GM19238 (cell line): ENCODE results near the gene NOTCH2.
"Not testable (repeated sequence)": the region's sequence is repeated elsewhere in the genome, so short reads cannot be mapped to it uniquely, and the experiment has no call there.

ENCODE experiments used
- DNase-seq: peaks from one replicate; pipeline ENCODE4 v3.0.0; 2011; ENCODE audit warnings: low spot score; ENCODE audit not compliant: insufficient read length

Gene NOTCH2

DNA sequence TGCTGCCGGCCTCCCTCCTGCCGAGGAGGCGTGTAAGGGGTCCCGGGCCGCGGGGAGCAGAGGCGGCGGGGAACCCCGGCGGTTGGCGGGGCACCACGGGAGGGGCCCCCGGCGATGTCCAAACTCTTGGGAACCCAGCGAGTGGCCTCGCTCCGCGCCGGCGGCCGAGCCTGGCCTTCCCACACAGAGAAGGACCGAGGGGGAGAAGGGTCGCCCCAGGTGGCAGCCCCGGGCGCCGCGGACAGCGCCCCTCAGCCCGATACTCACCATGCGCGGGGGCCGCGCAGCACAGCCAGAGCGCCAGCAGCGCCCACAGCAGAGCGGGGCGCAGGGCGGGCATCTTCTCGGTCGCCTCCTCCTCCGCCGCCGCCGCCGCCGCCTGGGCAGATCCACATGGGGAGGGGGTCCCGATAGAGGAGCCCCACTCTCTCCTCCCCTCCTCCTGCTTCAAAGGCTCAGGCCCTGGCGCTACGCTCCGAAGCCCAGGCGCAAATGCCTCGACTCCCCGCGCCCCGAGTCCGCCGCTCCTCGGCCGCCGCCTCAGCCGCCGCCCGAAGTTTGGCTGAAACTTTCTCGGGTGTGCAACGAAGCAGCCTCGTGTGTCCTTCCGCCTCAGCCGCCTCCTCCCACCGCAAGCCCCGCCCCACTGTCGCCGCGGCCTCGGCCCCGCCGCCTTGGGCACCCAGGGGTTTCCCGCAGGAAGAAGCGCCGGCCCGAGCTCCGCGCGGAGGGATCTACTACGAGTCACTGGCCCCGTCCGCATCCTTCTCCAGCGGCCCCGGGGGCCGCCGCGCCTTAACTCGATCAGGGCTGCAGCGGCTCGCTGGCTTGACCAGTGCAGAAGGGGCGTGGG, at the start of gene NOTCH2:
Gene NOTCH2 (minus strand): TSS at position 596 of the 853 bp plus-strand sequence. CDS start 256 bp downstream, at position 340.
- DNase-seq = not testable (repeated sequence)

GRCh38 chr1:120117371-120118177, 48.1 kb upstream of the NOTCH2 start:
- DNase-seq = not testable (repeated sequence)

DNA sequence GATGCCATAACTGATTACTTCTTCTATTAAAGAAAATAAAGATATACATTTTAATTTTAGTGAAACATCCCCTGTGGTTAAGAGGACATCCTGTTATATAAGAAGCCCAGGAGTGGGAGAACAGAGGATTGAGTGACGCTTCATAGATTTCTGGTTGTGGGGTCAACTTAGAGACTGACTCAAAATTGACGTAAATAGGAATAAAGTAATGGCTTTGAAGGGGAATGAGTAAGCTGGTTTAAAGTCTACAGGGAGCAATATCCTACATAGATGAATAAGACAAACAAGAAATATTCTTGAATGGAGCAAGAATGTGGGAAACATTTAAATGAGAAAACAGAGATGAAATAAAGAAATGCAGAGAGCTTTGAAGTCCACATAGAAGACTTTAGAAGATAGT, 46.6 kb upstream of the NOTCH2 start:
- DNase-seq = not testable (repeated sequence)

GRCh38 chr1:120113134-120113533, 43.7 kb upstream of the NOTCH2 start:
- not testable (repeated sequence) for DNase-seq

DNA sequence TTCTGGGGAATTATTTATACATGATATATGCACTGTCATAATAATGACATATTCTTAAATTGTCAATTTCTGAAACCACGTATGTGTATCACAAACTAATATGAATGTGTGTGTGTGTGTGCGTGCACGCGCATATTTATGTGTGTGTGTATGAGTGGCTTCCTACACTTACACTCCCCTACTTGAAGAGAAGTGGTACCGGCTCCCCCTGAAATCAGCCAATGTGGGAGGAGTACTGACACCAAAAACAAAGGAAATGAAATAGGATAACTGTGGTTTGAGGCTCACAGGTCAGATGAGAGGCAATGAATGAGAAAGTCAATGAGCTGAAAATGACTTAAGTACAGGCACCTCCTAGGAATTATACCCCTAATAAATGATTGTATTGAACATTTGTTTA, 42.8 kb upstream of the NOTCH2 start:
- not testable (repeated sequence) for DNase-seq

GRCh38 chr1:120111771-120112170, 42.3 kb upstream of the NOTCH2 start:
- not testable (repeated sequence) for DNase-seq

DNA sequence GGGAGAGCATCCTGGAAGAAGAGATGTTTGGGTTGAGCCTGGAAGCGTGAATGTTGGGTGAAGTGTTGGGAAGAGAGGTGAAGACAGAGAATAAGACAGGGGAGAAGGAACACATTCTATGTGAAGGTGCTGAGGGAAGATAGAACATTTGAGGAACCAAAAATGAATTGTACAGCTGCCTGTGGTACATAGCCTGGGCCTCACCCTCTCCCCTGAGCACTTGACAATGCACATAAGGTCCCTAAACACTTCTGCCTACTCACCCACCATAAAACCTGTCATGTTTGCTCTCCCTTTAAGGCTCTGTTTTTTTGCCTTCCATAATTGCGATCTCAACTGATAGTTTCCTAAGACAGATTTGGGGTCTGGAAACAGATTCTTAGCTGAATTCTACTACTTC, 41.5 kb upstream of the NOTCH2 start:
- DNase-seq = not testable (repeated sequence)

DNA sequence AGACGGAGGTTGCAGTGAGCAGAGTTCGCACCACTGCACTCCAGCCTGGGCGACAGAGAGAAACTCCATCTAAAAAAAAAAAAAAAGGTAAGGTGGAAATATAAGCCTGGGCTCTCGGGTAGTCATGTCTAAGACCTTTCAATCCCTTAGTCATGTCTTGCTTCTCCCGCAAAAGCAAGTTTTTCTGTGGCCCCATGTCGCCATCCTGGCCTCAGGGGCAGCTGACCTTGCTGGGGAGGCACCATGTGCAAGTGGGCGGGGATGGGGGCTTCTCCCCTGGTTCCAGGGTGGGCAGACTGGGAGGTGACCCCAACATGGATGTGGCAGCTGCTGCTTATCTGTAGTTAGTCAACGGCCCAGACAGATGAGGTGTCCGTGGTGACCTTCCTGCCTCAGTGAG, 40.2 kb upstream of the NOTCH2 start:
- not testable (repeated sequence) for DNase-seq

GRCh38 chr1:120109180-120109579, 39.7 kb upstream of the NOTCH2 start:
- not testable (repeated sequence) for DNase-seq

DNA sequence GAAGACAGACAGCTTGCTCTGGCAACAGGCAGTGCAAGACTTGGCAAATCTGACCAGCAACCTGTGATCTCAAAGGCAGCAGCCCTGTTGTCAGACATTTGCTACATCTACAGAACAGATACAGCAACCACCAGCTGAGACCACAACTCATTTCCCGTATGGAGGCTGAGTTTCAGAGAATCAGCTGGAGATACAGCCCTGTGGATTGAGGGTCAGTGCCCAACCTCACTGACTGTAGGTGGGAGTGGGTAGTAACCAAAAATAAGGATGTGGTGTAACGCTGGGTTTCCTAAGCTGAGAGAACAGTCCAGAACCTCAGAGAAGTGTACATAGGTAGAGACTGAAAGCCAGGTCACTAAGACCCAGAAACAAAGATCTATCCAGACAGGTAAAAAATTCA, 35.8 kb upstream of the NOTCH2 start:
- DNase-seq = not testable (repeated sequence)

DNA sequence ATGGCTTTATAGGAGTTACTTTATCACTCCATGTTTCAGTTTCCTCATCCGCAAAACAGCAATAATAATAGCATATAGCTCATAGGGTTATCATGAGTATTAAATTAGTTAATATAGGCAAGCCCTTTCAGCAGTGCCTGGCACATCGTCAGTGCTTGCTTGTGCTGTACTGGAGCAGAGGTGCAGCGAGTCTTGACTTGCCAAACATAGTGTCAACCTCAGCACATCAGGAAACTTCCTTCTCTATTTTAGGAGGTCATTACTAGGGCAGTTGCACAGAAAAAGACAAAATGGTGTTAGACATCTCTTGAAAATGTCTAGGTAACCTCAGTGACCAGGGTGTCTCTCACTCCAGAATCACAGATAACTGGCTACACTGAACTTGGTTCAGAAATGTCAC, 34.3 kb upstream of the NOTCH2 start:
- DNase-seq = not testable (repeated sequence)

DNA sequence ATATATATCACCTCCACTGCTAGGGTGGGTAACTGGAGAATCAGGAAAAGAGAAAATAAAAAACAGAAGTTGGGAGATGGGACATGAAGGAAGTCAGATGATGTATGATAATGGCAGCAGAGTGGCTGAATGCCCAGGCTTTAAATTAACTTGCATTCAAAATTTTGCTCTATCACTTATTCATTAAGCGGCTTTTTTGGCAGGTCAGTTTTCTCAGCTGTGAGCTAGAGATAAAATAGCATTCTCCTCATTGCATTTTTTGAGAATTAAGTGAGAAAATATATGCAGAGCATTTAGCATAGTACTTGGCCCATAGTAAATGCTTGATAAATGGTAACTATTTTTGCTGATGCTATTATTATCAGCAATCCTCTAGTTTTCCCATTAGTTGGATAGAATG, 32.1 kb upstream of the NOTCH2 start:
- not testable (repeated sequence) for DNase-seq

- not testable (repeated sequence) for DNase-seq
Observed at GRCh38 chr1:120100590-120100989, 31.1 kb upstream of the NOTCH2 start.

- not testable (repeated sequence) for DNase-seq
Observed at GRCh38 chr1:120098986-120099759, 29.7 kb upstream of the NOTCH2 start.

- DNase-seq = not testable (repeated sequence)
Observed at GRCh38 chr1:120096981-120097545, 27.6 kb upstream of the NOTCH2 start.

- DNase-seq = not testable (repeated sequence)
Observed at GRCh38 chr1:120093548-120094181, 24.2 kb upstream of the NOTCH2 start.

- not testable (repeated sequence) for DNase-seq
Observed at GRCh38 chr1:120092232-120093218, 23.1 kb upstream of the NOTCH2 start.

- DNase-seq = not testable (repeated sequence)
Observed at GRCh38 chr1:120090830-120091229, 21.4 kb upstream of the NOTCH2 start.

DNA sequence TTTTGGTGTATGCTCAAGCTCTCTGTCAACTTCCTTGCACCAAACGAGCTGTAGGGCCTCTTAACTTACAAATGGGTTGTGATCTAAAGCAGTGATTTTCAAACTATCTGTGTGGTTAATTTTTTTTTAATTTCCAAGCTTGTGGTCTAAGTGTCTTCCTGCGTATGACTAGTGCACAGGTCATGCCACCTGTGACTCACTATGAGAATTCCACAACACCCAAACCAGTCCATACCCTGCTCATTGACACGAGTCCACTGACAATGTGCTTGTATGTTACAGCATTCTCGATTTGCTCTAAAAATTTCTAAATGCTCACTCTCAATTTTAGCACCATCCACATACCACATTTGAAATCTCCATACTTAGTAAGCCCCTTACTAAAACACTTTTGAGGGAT, 18.5 kb upstream of the NOTCH2 start:
- DNase-seq = not testable (repeated sequence)
